ENCODE data around the gene PRKCG. TPM values are rescaled to one million over a fixed set of nuclear protein-coding genes. Genes with fewer than 3 reads are reported as not detected.
"Not testable (repeated sequence)": the region's sequence is repeated elsewhere in the genome, so short reads cannot be mapped to it uniquely, and the experiment has no call there.

Gene PRKCG
- total RNA-seq, 2 donors from 2014 or later: not detected

GRCh38 chr19:53945998-53946397, 64.0 kb downstream of the PRKCG start:
- Histone ChIP-seq H3K9me3 (no peaks in the 10 kb centered on the region), H3K4me1 (no peaks in the 10 kb centered on the region), H3K4me3 (no peak overlapping the region), H3K27ac (no peak overlapping the region), H3K27me3 (peaks cover 4 to 12% of the 10 kb centered on the region in 2 donors), H3K36me3 (no peaks in the 10 kb centered on the region)
- no peak for TF ChIP-seq CTCF (IDR thresholded peaks at IDR 0.05)
- DNase-seq (ENCODE audit: low spot score): no peak

GRCh38 chr19:53947624-53948023, 65.6 kb downstream of the PRKCG start:
- no peak overlapping the region for H3K27ac ChIP-seq
- H3K4me3 ChIP-seq: no peak overlapping the region
- no peaks in the 10 kb centered on the region for H3K36me3 ChIP-seq
- no peak for TF ChIP-seq CTCF (IDR thresholded peaks at IDR 0.05)
- no peaks in the 10 kb centered on the region for H3K9me3 ChIP-seq
- no peak for DNase-seq (ENCODE audit: low spot score)
- no peaks in the 10 kb centered on the region for H3K4me1 ChIP-seq
- peaks cover 4% of the 10 kb centered on the region in 2 donors for H3K27me3 ChIP-seq

- not testable (repeated sequence) for H3K4me1 ChIP-seq; H3K36me3 ChIP-seq; H3K27ac ChIP-seq; H3K4me3 ChIP-seq; H3K9me3 ChIP-seq; H3K27me3 ChIP-seq; DNase-seq (ENCODE audit: low spot score)
These were observed 66.6 kb downstream of the PRKCG start for GRCh38 chr19:53948611-53949010.

GRCh38 chr19:53951436-53951835, 69.4 kb downstream of the PRKCG start:
- Histone ChIP-seq H3K4me3 (no peak overlapping the region), H3K27ac (no peak overlapping the region), H3K27me3 (no peaks in the 10 kb centered on the region), H3K9me3 (peaks cover 0 to 6% of the 10 kb centered on the region in 2 donors), H3K4me1 (no peaks in the 10 kb centered on the region), H3K36me3 (no peaks in the 10 kb centered on the region)
- no peak for TF ChIP-seq CTCF (IDR thresholded peaks at IDR 0.05)
- DNase-seq (ENCODE audit: low spot score): no peak

GRCh38 chr19:53951947-53952346, 70.0 kb downstream of the PRKCG start:
- no peak overlapping the region for H3K4me3 ChIP-seq
- H3K36me3 ChIP-seq: no peaks in the 10 kb centered on the region
- DNase-seq (ENCODE audit: low spot score): no peak
- no peak for TF ChIP-seq CTCF (IDR thresholded peaks at IDR 0.05)
- H3K4me1 ChIP-seq: no peaks in the 10 kb centered on the region
- H3K27me3 ChIP-seq: no peaks in the 10 kb centered on the region
- H3K9me3 ChIP-seq: peaks cover 0 to 6% of the 10 kb centered on the region in 2 donors
- H3K27ac ChIP-seq: no peak overlapping the region

- peaks cover 0 to 5% of the 10 kb centered on the region in 2 donors for H3K27me3 ChIP-seq
- no peak overlapping the region for H3K27ac ChIP-seq
- no peak overlapping the region for H3K4me3 ChIP-seq
- no peak for DNase-seq (ENCODE audit: low spot score)
- H3K4me1 ChIP-seq: no peaks in the 10 kb centered on the region
- peaks cover 0 to 6% of the 10 kb centered on the region in 2 donors for H3K9me3 ChIP-seq
- TF ChIP-seq CTCF (IDR thresholded peaks at IDR 0.05): no peak
- no peaks in the 10 kb centered on the region for H3K36me3 ChIP-seq
These were observed 71.4 kb downstream of the PRKCG start for GRCh38 chr19:53953383-53953782.

Other genes with a start within 250 kb of the PRKCG start
- gene NLRP12, start 57.9 kb upstream of the PRKCG start, total RNA-seq: 1 to 10 TPM in 1 of 2 donors, under 1 TPM in 1; 0.19 to 1.1 TPM
- gene MYADM, start 14.3 kb upstream of the PRKCG start, total RNA-seq: 100 to 1,000 TPM; 117 to 150 TPM
- not detected for gene CACNG7, start 27.1 kb downstream of the PRKCG start, total RNA-seq
- under 1 TPM; 0.04 to 0.24 TPM for gene CACNG8, start 80.7 kb downstream of the PRKCG start, total RNA-seq
- gene CACNG6, start 109.4 kb downstream of the PRKCG start, total RNA-seq: under 1 TPM in 1 of 2 donors, not detected in 1; 0.31 TPM
- gene VSTM1, start 181.7 kb downstream of the PRKCG start, total RNA-seq: not detected
- gene TARM1, start 199.2 kb downstream of the PRKCG start, total RNA-seq: not detected
- 1 to 10 TPM in 1 of 2 donors, not detected in 1; 2.4 TPM for gene OSCAR, start 218.6 kb downstream of the PRKCG start, total RNA-seq
- 100 to 1,000 TPM in 1 of 2 donors, 10 to 100 TPM in 1; 51.3 to 108 TPM for gene NDUFA3, start 220.7 kb downstream of the PRKCG start, total RNA-seq
- gene TFPT, start 233.5 kb downstream of the PRKCG start, total RNA-seq: 10 to 100 TPM; 10.2 to 19.6 TPM
- 10 to 100 TPM; 26.1 to 46.2 TPM for gene PRPF31, start 233.6 kb downstream of the PRKCG start, total RNA-seq

Measured in right atrium auricular region (tissue), 2 donors.